Measurements from ENCODE around the gene PACSIN1.

PACSIN1 gene

GRCh38 chr6:34537922-34538550 lies 72.2 kb downstream of the PACSIN1 start:
- H3K4me3 ChIP-seq (ENCODE audit: low read length): no peak overlapping the region
- H3K79me2 ChIP-seq (ENCODE audit: low read length): no peaks in the 10 kb centered on the region
- H3K36me3 ChIP-seq (replicated peaks; ENCODE audit: insufficient read depth, low read length): no peaks in the 10 kb centered on the region
- TF ChIP-seq EZH2 (optimal IDR thresholded peaks at IDR 0.05; ENCODE audit: low read depth, low read length): no peak
- TF ChIP-seq EZH2phosphoT487 (IDR thresholded peaks at IDR 0.05; ENCODE audit: low read length): no peak
- TF ChIP-seq, protein P1, sequence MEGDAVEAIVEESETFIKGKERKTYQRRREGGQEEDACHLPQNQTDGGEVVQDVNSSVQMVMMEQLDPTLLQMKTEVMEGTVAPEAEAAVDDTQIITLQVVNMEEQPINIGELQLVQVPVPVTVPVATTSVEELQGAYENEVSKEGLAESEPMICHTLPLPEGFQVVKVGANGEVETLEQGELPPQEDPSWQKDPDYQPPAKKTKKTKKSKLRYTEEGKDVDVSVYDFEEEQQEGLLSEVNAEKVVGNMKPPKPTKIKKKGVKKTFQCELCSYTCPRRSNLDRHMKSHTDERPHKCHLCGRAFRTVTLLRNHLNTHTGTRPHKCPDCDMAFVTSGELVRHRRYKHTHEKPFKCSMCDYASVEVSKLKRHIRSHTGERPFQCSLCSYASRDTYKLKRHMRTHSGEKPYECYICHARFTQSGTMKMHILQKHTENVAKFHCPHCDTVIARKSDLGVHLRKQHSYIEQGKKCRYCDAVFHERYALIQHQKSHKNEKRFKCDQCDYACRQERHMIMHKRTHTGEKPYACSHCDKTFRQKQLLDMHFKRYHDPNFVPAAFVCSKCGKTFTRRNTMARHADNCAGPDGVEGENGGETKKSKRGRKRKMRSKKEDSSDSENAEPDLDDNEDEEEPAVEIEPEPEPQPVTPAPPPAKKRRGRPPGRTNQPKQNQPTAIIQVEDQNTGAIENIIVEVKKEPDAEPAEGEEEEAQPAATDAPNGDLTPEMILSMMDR (IDR thresholded peaks at IDR 0.05; ENCODE audit: low read length): no peak
- no peaks in the 10 kb centered on the region for H3K9me2 ChIP-seq (replicated peaks; ENCODE audit: insufficient read depth, low read length)
- H3K27me3 ChIP-seq (replicated peaks; ENCODE audit: insufficient read depth, low read length): no peaks in the 10 kb centered on the region
- no peaks in the 10 kb centered on the region for H4K20me1 ChIP-seq (ENCODE audit: insufficient read depth, low read length)
- H3K9me3 ChIP-seq (replicated peaks; ENCODE audit: insufficient read depth, low read length): no peaks in the 10 kb centered on the region
- H2AFZ ChIP-seq (ENCODE audit: low read length): no peak overlapping the region
- no peak overlapping the region for H3K27ac ChIP-seq (ENCODE audit: low read length)
- no peaks in the 10 kb centered on the region for H3K4me1 ChIP-seq (ENCODE audit: low read length)
- no peak overlapping the region for H3K4me2 ChIP-seq (ENCODE audit: low read depth, low read length)
- H3F3A ChIP-seq (ENCODE audit: insufficient read depth, low read length): no peaks in the 10 kb centered on the region
- no peak overlapping the region for H3K9ac ChIP-seq (ENCODE audit: low read length)
- no peak for DNase-seq

DNA sequence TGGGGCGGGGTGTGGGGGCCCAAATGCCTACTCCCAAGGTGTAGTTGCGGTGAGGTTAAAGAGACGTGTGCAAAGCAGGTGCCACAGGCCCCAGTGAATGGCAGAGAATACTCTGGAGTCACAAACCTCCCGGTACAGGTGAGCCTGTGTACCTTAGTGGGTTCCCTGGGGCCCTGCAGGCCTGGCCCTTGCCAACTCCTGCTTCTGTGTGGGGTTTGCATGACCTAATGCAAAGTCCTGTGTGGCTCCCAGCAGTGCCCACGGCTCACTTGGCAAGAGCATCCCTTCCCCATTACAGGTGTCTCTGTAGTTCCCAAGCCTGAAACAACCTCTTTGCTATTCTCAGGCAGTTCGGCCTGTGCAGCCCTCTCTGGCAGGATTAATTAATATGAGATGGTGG lies 72.7 kb downstream of the PACSIN1 start:
- no peak overlapping the region for H3K4me2 ChIP-seq (ENCODE audit: low read depth, low read length)
- H2AFZ ChIP-seq (ENCODE audit: low read length): no peak overlapping the region
- H3K4me1 ChIP-seq (ENCODE audit: low read length): no peaks in the 10 kb centered on the region
- no peaks in the 10 kb centered on the region for H4K20me1 ChIP-seq (ENCODE audit: insufficient read depth, low read length)
- H3K9me3 ChIP-seq (replicated peaks; ENCODE audit: insufficient read depth, low read length): no peaks in the 10 kb centered on the region
- H3K4me3 ChIP-seq (ENCODE audit: low read length): no peak overlapping the region
- no peaks in the 10 kb centered on the region for H3K27me3 ChIP-seq (replicated peaks; ENCODE audit: insufficient read depth, low read length)
- no peaks in the 10 kb centered on the region for H3K9me2 ChIP-seq (replicated peaks; ENCODE audit: insufficient read depth, low read length)
- H3K9ac ChIP-seq (ENCODE audit: low read length): no peak overlapping the region
- H3K79me2 ChIP-seq (ENCODE audit: low read length): no peaks in the 10 kb centered on the region
- TF ChIP-seq EZH2phosphoT487 (IDR thresholded peaks at IDR 0.05; ENCODE audit: low read length) (no peak), EZH2 (optimal IDR thresholded peaks at IDR 0.05; ENCODE audit: low read depth, low read length) (no peak)
- TF ChIP-seq, protein P1 (IDR thresholded peaks at IDR 0.05; ENCODE audit: low read length): no peak
- H3K27ac ChIP-seq (ENCODE audit: low read length): no peak overlapping the region
- no peak for DNase-seq
- H3F3A ChIP-seq (ENCODE audit: insufficient read depth, low read length): no peaks in the 10 kb centered on the region
- no peaks in the 10 kb centered on the region for H3K36me3 ChIP-seq (replicated peaks; ENCODE audit: insufficient read depth, low read length)

DNA sequence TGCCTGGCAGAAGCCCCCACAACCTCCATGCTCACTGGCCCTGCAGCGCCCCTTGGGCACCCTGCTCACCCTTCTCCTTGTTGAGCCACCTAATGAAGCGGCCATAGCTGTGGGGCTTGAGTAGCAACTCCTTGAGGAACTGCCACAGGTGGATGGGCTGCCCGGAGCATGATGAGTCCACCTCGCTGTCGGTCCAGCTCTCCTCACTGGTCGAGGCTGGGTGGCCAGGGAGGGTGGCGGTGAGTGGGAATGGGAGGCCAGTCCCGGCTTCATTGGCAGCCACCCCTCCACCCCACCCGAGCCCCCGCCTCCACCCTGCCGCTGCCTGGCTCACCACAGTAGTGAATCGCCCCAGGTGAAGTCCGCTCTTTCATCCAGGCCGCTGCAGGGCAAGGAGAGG lies 73.3 kb downstream of the PACSIN1 start:
- no peak overlapping the region for H3K4me3 ChIP-seq (ENCODE audit: low read length)
- no peaks in the 10 kb centered on the region for H3K79me2 ChIP-seq (ENCODE audit: low read length)
- H3K9me3 ChIP-seq (replicated peaks; ENCODE audit: insufficient read depth, low read length): no peaks in the 10 kb centered on the region
- H3K36me3 ChIP-seq (replicated peaks; ENCODE audit: insufficient read depth, low read length): no peaks in the 10 kb centered on the region
- no peak for DNase-seq
- H3F3A ChIP-seq (ENCODE audit: insufficient read depth, low read length): no peaks in the 10 kb centered on the region
- no peak overlapping the region for H3K4me2 ChIP-seq (ENCODE audit: low read depth, low read length)
- H2AFZ ChIP-seq (ENCODE audit: low read length): no peak overlapping the region
- H3K27me3 ChIP-seq (replicated peaks; ENCODE audit: insufficient read depth, low read length): peaks cover 6% of the 10 kb centered on the region; the same call in 1 of the 2 replicates
- no peaks in the 10 kb centered on the region for H3K4me1 ChIP-seq (ENCODE audit: low read length)
- no peaks in the 10 kb centered on the region for H3K9me2 ChIP-seq (replicated peaks; ENCODE audit: insufficient read depth, low read length)
- H3K9ac ChIP-seq (ENCODE audit: low read length): no peak overlapping the region
- TF ChIP-seq EZH2phosphoT487 (IDR thresholded peaks at IDR 0.05; ENCODE audit: low read length) (no peak), EZH2 (optimal IDR thresholded peaks at IDR 0.05; ENCODE audit: low read depth, low read length) (no peak)
- TF ChIP-seq, protein P1 (IDR thresholded peaks at IDR 0.05; ENCODE audit: low read length): no peak
- no peaks in the 10 kb centered on the region for H4K20me1 ChIP-seq (ENCODE audit: insufficient read depth, low read length)
- no peak overlapping the region for H3K27ac ChIP-seq (ENCODE audit: low read length)
